GM12892 (cell line): ENCODE data around the gene CORO6.
"Not testable (repeated sequence)": the region's sequence is repeated elsewhere in the genome, so short reads cannot be mapped to it uniquely, and the experiment has no call there.

Source experiments
- DNase-seq: peaks from one replicate; pipeline ENCODE4 v3.0.0; 2011; ENCODE audit not compliant: insufficient read length
- FAIRE-seq: peaks from 2 replicates; lab custom pipeline; 2011; peaks lifted over from hg19 to GRCh38; lab: Jason Lieb, UNC
- POLR2A ChIP-seq: IDR thresholded peaks from 2 replicates; pipeline ENCODE4 v1.6.1; 2011; ENCODE audit warnings: low read depth, low read length, control low read depth
- POLR2AphosphoS5 ChIP-seq: IDR thresholded peaks from 2 replicates; pipeline ENCODE4 v1.6.1; 2011; ENCODE audit warnings: low read depth, low read length, control low read depth
- TAF1 ChIP-seq: IDR thresholded peaks from 2 replicates; pipeline ENCODE4 v1.6.1; 2011; ENCODE audit warnings: low read depth, mild to moderate bottlenecking, control low read depth, low read length, borderline replicate concordance

CORO6 gene

GRCh38 chr17:29652976-29653375, 30.3 kb upstream of the CORO6 start:
- no peak for DNase-seq
- no peak for FAIRE-seq
- TF ChIP-seq POLR2A, result no peak
- TF ChIP-seq TAF1, result no peak
- no peak for TF ChIP-seq POLR2AphosphoS5

GRCh38 chr17:29651913-29652312, 29.2 kb upstream of the CORO6 start:
- DNase-seq, FAIRE-seq: not testable (repeated sequence)

GRCh38 chr17:29650396-29650795, 27.7 kb upstream of the CORO6 start:
- DNase-seq (no peak), FAIRE-seq (no peak)
- TF ChIP-seq TAF1, result no peak
- TF ChIP-seq POLR2A, result no peak
- TF ChIP-seq POLR2AphosphoS5, result no peak

- FAIRE-seq (no peak), DNase-seq (no peak)
- TF ChIP-seq POLR2AphosphoS5, result no peak
- TF ChIP-seq TAF1, result no peak
These were observed 26.6 kb upstream of the CORO6 start for GRCh38 chr17:29649359-29649758.

- FAIRE-seq, result no peak
- no peak for TF ChIP-seq TAF1
- no peak for TF ChIP-seq POLR2A
- no peak for TF ChIP-seq POLR2AphosphoS5
- no peak for DNase-seq
These were observed 25.3 kb upstream of the CORO6 start for GRCh38 chr17:29648005-29648404.

- DNase-seq (no peak), FAIRE-seq (no peak)
- no peak for TF ChIP-seq POLR2A
- no peak for TF ChIP-seq POLR2AphosphoS5
- TF ChIP-seq TAF1, result no peak
These were observed 22.9 kb upstream of the CORO6 start for GRCh38 chr17:29645515-29646051.

GRCh38 chr17:29643817-29644160, 21.1 kb upstream of the CORO6 start:
- FAIRE-seq (no peak), DNase-seq (no peak)
- TF ChIP-seq POLR2A (no peak), TAF1 (no peak), POLR2AphosphoS5 (no peak)

- no peak for DNase-seq
- TF ChIP-seq TAF1, result no peak
- TF ChIP-seq POLR2A, result no peak
- no peak for TF ChIP-seq POLR2AphosphoS5
- no peak for FAIRE-seq
These were observed 19.5 kb upstream of the CORO6 start for GRCh38 chr17:29642171-29642611.

- TF ChIP-seq TAF1 (no peak), POLR2A (no peak), POLR2AphosphoS5 (no peak)
- no peak for FAIRE-seq
These were observed 18.4 kb upstream of the CORO6 start for GRCh38 chr17:29640981-29641642.

GRCh38 chr17:29640413-29640812, 17.7 kb upstream of the CORO6 start:
- DNase-seq (no peak), FAIRE-seq (no peak)
- TF ChIP-seq TAF1, result no peak
- TF ChIP-seq POLR2A, result no peak
- TF ChIP-seq POLR2AphosphoS5, result no peak

More at GRCh38 chr17:29640981-29641642, 18.4 kb upstream of the CORO6 start:
- DNase-seq, result no peak

GRCh38 chr17:29633886-29634285, 11.2 kb upstream of the CORO6 start:
- TF ChIP-seq POLR2AphosphoS5 (no peak), POLR2A (no peak), TAF1 (no peak)
- DNase-seq (no peak), FAIRE-seq (no peak)

GRCh38 chr17:29630630-29631193, 8.0 kb upstream of the CORO6 start:
- FAIRE-seq (no peak), DNase-seq (no peak)
- TF ChIP-seq POLR2AphosphoS5, result no peak

- FAIRE-seq (no peak), DNase-seq (no peak)
- TF ChIP-seq POLR2AphosphoS5 (no peak), POLR2A (no peak), TAF1 (no peak)
These were observed 7.1 kb upstream of the CORO6 start for GRCh38 chr17:29629839-29630238.
